NCI-H187 treated with DMSO at 0.1 percent for 48 hours (cell line): ENCODE results near the gene MTUS2.

Experiments
- DNase-seq: peaks from one replicate; lab custom pipeline; 2025; lab: John Stamatoyannopoulos, UW

MTUS2 gene

GRCh38 chr13:29550430-29550988 is 730.4 kb downstream of the MTUS2 start:
- DNase-seq = no peak

GRCh38 chr13:29551214-29551613 is 731.1 kb downstream of the MTUS2 start:
- no peak for DNase-seq
